Omental fat pad (tissue), 4 donors: ENCODE data around the gene NOL4L. TPM values are rescaled to one million over a fixed set of nuclear protein-coding genes. Genes with fewer than 3 reads are reported as not detected.

ENCODE experiments used
- ATAC-seq: fragments of 150-250 bp; one replicate; pipeline ENCODE4 v1.9.1; 2016; ENCODE audit warnings: mild to moderate bottlenecking, moderate library complexity; ENCODE audit not compliant: low FRiP score
- DNase-seq: peaks from one replicate; pipeline ENCODE4 v3.0.0-alpha.2; 2019; ENCODE audit warnings: low spot score
- CTCF ChIP-seq, 3 donors: fragments of 450-650 bp; IDR thresholded peaks; one replicate each; pipeline ENCODE4 v1.5.1; 2016 to 2017; ENCODE audit warnings: antibody characterized with exemption in 3 of 3, mild to moderate bottlenecking in 3 of 3, moderate library complexity in 2 of 3
- total RNA-seq, 4 donors: library from RNA; depleted of rRNA; stranded (reverse); fragments of >200 nt; gene quantifications; one replicate each; pipeline ENCODE4 v1.1.0, GENCODE V29; 2016

NOL4L gene
- total RNA-seq, 4 donors from 2014 or later = 6.8 to 15.3 (median 13.6) TPM

GRCh38 chr20:32535316-32535952 is 49.7 kb downstream of the NOL4L start:
- TF ChIP-seq CTCF (IDR thresholded peaks at IDR 0.05) = no peak
- ATAC-seq (no peak), DNase-seq (no peak)

- DNase-seq = no peak
- TF ChIP-seq CTCF (IDR thresholded peaks at IDR 0.05) = no peak
- ATAC-seq = no peak
Measured at GRCh38 chr20:32534661-32535240, 50.4 kb downstream of the NOL4L start.

- no peak for TF ChIP-seq CTCF (IDR thresholded peaks at IDR 0.05)
- DNase-seq = no peak
Measured at GRCh38 chr20:32533732-32534131, 51.4 kb downstream of the NOL4L start.

GRCh38 chr20:32532246-32532645 is 52.9 kb downstream of the NOL4L start:
- DNase-seq = no peak
- no peak for TF ChIP-seq CTCF (IDR thresholded peaks at IDR 0.05)
- ATAC-seq = no peak

More at GRCh38 chr20:32533732-32534131, 51.4 kb downstream of the NOL4L start:
- ATAC-seq = no peak

GRCh38 chr20:32528905-32529670 is 56.0 kb downstream of the NOL4L start:
- ATAC-seq (no peak), DNase-seq (no peak)
- no peak for TF ChIP-seq CTCF (IDR thresholded peaks at IDR 0.05)

GRCh38 chr20:32528171-32528891 is 56.8 kb downstream of the NOL4L start:
- no peak for TF ChIP-seq CTCF (IDR thresholded peaks at IDR 0.05)

More at GRCh38 chr20:32528171-32528891, 56.8 kb downstream of the NOL4L start:
- DNase-seq (no peak), ATAC-seq (no peak)
